GM21528 (cell line): ENCODE measurements around the gene DNAL4.

Experiments
- ATAC-seq: cut with Tn5 transposase; IDR thresholded peaks from one replicate; pipeline ENCODE4 v1.9.1; 2021; ENCODE audit warnings: mild to moderate bottlenecking, moderate library complexity; ENCODE audit not compliant: unreplicated experiment, low FRiP score

DNAL4 gene

DNA sequence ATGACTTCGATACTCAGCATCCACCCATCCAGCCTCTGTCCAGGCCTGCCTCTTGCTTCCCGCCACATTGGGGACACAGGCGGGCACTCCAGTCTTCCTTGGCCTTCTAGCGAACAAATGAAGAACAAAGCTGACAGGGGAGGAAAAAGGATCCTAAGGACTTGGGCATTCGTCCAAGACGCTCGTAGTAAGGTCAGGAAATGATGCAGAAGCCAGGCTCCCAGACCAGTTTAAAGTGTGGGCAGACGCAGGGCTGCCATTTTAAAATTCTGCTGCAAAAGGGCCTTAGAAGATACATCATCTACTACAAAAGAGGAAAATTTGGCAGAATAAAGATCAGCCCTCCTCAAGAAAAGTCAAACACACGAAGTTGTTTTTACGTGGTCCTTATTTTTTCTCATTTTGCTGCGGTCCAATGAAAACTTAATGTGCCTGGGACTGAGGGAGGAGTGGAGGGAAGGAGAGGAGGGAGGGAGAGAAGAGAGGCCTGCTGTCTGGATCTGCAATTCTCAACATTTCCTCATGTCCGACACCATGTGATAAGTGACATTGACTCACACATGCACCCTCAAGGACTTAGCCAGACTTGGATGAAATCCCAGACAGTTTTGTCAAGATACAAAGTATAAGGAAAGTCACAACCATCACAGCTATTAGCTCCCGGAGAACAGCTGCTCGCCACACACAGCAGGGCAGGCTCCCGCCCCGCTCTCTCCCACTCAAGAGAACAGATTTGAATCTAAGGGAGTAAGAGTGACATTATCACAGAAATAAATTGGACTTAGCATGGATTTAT is 5.7 kb downstream of the DNAL4 start:
- no peak for ATAC-seq

DNA sequence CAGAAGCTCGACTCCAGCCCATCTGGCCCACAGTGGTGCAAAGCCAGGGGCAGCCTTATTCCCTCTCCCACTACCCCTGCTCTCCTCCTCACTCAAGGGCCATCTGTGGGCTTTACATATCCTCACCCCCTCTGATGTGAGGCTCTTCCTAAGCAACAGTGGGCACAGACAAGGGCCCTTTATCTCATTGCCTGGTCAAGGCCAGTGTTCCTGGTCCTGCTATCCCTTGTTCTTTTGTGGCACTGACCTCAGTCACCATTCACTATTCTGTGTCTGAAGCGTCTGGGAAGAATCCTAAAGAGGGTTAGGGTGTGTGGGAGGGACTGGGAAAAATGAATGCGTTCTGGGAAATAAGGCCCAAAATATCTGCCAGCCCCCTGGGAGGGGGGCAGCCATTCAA is 7.3 kb downstream of the DNAL4 start:
- no peak for ATAC-seq

DNA sequence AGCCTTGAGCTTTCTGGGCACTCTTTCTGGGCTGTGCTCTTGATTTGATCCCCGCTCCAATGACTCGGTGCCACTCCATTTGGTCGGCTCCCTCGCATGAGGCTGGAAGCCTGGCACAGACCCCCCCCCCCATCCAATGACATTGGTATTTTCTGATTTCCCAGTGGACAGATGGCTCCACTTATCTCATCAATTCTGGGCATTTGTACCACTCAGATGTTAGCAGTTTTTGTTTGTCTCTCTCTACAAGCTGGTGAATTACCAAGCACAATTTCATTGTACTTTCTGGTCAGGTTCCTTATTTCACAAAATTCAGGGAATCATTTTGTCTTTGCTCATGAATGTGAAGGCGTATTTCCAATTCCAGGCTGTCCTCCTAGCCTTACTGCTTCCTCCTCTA is 9.1 kb downstream of the DNAL4 start:
- no peak for ATAC-seq

DNA sequence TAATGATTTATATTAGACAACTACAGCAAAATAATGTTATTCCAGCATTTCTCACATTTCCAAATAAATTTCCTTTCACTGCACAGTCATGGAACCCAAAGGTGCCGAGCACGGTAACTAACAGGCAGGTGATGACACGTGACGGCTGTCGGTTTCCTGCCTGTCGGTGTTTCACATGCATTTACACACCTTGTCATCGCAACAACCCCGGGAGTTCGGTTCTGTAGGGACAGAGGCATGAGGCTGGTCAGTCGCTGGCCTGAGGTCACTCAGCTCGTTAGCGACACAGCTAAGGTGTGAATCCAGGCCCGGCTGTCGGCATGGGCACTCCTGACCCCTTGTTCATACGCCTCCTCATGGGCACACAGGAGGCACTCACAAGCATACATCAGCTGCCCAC is 9.9 kb downstream of the DNAL4 start:
- ATAC-seq, result no peak

DNA sequence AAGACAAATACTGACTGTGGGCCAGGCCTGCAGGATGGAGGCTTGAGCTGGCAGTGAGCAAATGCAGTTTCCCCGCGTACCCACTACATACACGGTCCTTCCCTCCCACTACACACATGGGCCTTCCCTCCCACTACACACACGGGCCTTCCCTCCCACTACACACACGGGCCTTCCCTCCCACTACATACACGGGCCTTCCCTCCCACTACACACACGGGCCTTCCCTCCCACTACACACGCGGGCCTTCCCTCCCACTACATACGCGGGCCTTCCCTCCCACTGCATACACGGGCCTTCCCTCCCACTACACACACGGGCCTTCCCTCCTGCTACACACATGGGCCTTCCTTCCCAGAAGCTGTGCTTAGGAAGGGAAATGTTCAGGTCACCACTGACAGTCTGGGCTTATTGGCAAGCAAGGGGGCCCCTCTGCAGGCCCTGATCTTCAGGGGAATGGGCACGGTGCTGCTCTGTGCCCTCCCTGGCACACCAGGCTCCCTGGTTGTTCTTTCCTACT is 10.8 kb downstream of the DNAL4 start:
- ATAC-seq, result no peak

DNA sequence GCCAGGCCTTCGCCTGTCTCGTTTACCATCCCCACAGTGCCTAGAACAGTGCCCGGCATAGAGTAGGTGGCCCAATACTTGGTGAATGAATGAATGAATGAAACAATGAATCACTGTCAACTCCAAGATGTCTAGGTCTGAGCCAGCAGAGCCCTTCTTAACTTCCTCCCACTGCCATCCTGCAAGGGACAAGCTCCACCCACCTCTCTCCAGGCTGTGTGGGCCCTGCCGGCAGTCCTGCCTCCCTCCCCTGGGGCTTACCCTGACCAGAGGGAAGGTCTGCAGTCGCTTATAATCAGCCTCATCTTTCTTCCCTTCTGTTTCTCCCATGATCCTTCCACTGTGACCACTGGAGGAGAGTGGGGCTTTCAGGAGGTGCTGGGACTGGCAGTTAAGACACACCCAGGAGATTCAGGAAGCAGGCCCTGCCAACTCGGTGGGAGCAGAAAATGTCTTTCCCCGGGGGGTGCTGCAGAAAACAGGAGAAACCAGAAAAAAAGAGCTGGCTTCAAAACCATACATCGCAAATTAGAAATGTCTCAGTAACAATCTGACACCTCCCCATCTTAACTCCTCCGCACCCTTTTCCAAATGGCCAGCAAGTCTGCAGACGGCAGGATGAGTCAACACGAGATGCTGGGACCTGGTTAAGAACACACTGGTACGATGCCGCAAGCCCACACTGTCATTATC is 11.4 kb downstream of the DNAL4 start:
- ATAC-seq, result no peak

- ATAC-seq, result no peak
These were observed 12.9 kb downstream of the DNAL4 start for GRCh38 chr22:38781033-38781432.

- no peak for ATAC-seq
These were observed 16.8 kb downstream of the DNAL4 start for GRCh38 chr22:38777087-38777671.

DNA sequence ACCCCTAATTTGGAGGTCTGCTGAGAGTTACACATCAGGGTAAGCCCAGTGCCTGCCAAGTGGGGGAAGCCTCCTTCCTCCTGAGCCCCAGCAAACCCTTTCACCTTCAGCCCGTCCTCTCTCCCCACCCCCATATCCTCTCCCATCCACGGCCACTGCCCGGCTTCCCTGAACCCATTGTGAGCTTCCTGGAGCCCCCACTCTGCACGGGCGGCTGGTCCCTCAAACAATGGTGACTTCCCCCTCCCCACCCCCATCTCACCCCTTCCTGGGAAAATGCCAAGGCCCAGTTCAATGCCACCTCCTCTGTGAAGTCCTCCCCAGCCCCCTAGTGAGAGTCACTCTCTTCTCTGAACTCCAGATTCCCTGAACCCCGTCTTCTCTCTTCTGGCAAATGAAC is 17.9 kb downstream of the DNAL4 start:
- no peak for ATAC-seq

- no peak for ATAC-seq
These were observed 18.3 kb downstream of the DNAL4 start for GRCh38 chr22:38775656-38776055.

DNA sequence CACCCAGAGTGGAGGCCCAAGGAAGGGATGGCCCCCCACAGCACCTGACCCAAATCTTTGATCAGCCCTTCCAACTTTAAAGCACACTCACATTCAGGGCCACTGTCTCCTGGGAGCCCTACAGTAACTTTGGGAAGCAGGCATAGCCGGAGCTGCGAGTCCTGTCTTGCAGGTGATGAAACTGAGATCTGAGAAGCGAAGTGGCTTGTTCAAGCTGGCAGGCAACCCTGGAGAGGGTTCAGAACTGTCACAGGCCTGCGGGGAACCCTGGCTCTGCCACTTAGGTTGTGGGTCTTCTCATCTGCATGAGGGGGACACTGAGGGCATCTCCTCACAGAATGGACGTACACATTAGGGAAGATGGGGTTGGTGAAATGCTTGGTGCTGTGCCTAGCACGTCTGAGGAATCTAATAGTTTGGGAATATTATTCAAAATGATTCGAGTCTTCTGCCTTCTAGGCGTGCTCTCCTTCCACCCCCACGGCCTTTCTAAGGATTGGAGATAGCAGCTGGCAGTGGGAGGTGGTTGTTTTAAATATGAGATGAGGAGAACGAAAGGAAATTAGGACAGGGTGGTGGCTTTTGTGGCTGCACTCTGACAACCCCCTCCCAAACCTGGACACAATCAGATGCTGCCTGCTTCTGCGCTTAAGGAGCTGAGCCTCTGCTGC is 19.3 kb downstream of the DNAL4 start:
- no peak for ATAC-seq

- ATAC-seq, result no peak
These were observed 20.5 kb downstream of the DNAL4 start for GRCh38 chr22:38773363-38773946.

DNA sequence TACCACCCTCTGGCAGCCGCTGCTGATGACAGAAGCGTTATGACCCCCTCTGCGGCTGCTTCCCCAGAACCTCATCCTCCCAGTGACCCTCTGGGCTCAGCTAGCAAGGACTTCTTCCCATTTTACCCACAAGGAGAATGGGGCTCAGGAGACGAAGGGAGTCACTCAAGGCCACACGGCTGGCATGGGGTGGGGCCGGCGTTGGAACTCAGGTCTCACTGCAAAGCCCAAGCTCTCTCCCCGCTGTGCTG is 21.4 kb downstream of the DNAL4 start:
- no peak for ATAC-seq

DNA sequence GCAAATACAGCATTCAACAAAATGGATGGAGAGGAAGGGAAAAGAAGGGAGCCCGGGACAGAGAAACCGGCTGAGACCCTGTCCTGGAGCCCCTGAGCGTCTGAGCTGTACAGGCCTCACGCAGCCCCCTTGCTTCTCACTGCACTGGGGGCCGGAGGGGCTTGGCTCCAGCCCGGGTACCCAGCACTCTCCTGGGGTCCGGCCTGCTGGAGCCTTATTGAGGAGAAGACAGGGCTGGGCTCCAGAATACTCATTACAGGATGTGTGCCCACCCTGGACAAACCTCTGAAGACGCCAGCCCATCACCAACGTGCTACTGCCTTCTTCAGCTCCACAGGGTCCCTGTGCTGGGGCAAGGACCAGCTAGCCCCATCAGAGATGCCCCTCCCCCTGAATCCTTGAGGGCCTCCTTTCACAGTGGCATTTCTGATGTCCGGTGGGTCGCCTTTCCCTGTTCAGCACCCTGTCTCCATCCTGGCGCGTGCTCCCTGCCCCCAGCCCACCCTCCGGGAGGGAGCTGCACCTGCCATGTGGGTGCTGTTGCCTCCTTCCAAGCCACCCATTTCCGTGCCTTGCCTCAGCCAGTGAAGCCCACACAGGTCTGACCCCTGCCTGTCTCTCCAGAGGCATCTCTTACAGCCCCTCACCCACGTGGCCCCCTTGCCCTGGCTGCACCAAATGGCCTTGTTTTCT is 23.5 kb downstream of the DNAL4 start:
- no peak for ATAC-seq

GRCh38 chr22:38768036-38768435 is 25.9 kb downstream of the DNAL4 start:
- no peak for ATAC-seq

DNA sequence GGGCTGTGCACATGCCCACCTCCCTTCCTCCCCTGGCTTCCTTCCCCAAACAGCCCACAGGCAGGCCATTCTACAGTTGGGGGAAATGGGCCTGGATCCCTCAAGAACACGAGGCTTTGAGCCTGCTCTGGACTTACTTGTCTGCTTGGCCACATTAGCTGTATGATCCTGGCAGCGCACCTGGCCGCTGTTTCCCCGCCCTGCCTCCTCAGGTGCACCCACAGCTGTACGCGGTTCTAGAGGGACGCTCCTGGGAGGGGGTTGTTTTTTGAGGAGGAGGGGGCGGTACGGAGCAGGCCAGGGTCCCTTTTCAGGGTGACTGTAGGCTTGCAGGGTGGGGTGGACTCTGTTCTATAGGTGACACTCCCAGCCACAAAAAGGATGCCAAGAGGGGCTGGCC is 26.6 kb downstream of the DNAL4 start:
- ATAC-seq, result no peak

DNA sequence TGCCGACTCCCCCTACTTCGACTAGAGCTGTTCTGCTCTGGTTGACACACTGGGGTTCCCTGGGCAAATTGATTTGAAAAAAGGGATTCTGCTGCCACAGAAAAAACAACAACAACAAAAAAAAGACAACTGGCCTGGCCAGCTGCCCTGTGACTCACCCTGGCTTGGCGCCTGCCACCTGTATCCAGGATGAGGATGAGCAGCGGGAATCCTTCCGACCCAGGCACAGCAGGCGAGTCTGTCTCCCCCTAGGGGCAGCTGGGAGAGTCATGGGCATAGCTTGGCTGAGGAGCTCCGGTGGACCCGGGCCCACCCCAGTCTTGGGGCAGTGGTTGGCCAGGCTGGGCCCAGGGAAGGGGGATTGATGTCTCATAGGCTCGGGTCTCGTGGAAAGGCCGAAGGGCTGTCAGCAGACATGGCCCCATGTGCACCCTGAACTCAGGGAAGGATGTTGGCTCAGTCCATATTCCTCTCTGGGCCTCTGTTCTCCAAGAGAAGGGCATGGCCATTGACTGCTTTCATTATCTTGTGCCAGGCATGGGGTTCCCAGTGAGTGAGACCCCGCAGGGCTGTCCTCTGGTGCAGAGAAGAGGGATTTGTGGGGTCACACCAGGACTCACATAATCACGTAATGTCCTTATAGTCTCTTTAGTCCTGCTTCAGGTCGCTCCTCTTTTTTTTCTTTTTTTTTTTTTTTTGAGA is 27.7 kb downstream of the DNAL4 start:
- ATAC-seq, result no peak

- no peak for ATAC-seq
These were observed 31.4 kb downstream of the DNAL4 start for GRCh38 chr22:38762551-38762983.

GRCh38 chr22:38761202-38762162 is 32.5 kb downstream of the DNAL4 start:
- ATAC-seq, result no peak
